GM19324 (cell line): ENCODE data around the gene CC2D2B.
"Not testable (repeated sequence)": the region's sequence is repeated elsewhere in the genome, so short reads cannot be mapped to it uniquely, and the experiment has no call there.

Experiments used
- ATAC-seq: cut with Tn5 transposase; IDR thresholded peaks from one replicate; pipeline ENCODE4 v1.9.1; 2021; ENCODE audit warnings: mild to moderate bottlenecking, moderate library complexity; ENCODE audit not compliant: unreplicated experiment, low FRiP score

The CC2D2B gene

GRCh38 chr10:95905897-95906580, 1.7 kb upstream of the CC2D2B start:
- not testable (repeated sequence) for ATAC-seq

GRCh38 chr10:95906677-95907455, 909 bp upstream of the CC2D2B start:
- ATAC-seq, result peak; percentile 29

- ATAC-seq, result no peak
Observed at GRCh38 chr10:95908450-95908849, 675 bp downstream of the CC2D2B start.

GRCh38 chr10:95909561-95909960, 1.8 kb downstream of the CC2D2B start:
- no peak for ATAC-seq

GRCh38 chr10:95916039-95916438, 8.3 kb downstream of the CC2D2B start:
- ATAC-seq, result not testable (repeated sequence)

GRCh38 chr10:95920798-95921426, 13.1 kb downstream of the CC2D2B start:
- no peak for ATAC-seq

- no peak for ATAC-seq
Observed at GRCh38 chr10:95925033-95925432, 17.3 kb downstream of the CC2D2B start.

- ATAC-seq, result no peak
Observed at GRCh38 chr10:95935429-95935828, 27.7 kb downstream of the CC2D2B start.

GRCh38 chr10:95941115-95941514, 33.3 kb downstream of the CC2D2B start:
- no peak for ATAC-seq

- no peak for ATAC-seq
Observed at GRCh38 chr10:95963202-95963990, 55.6 kb downstream of the CC2D2B start.

GRCh38 chr10:95963991-95964389, 56.2 kb downstream of the CC2D2B start:
- no peak for ATAC-seq

- ATAC-seq, result no peak
Observed at GRCh38 chr10:95964756-95965155, 57.0 kb downstream of the CC2D2B start.

GRCh38 chr10:95976362-95977229, 68.8 kb downstream of the CC2D2B start:
- ATAC-seq, result no peak

GRCh38 chr10:95982200-95982599, 74.4 kb downstream of the CC2D2B start:
- ATAC-seq, result no peak

- peak; percentile 70 for ATAC-seq
Observed at GRCh38 chr10:95987685-95988426, 80.1 kb downstream of the CC2D2B start.

GRCh38 chr10:95988702-95989101, 80.9 kb downstream of the CC2D2B start:
- no peak for ATAC-seq

- ATAC-seq, result not testable (repeated sequence)
Observed at GRCh38 chr10:95994376-95994775, 86.6 kb downstream of the CC2D2B start.

GRCh38 chr10:95998255-95998784, 90.5 kb downstream of the CC2D2B start:
- no peak for ATAC-seq

- ATAC-seq, result no peak
Observed at GRCh38 chr10:96013956-96014355, 106.2 kb downstream of the CC2D2B start.
